HPDE6-E6E7 (cell line): ENCODE measurements around the gene BANF2.
A peak's percentile ranks its signal among the peaks of the same experiment; 100 is the strongest.

Experiments
- DNase-seq: peaks from one replicate; pipeline ENCODE4 v3.0.0; 2011; ENCODE audit warnings: missing footprints; ENCODE audit errors: extremely low spot score

Gene BANF2

GRCh38 chr20:17734374-17734773, 34.6 kb downstream of the BANF2 start:
- DNase-seq = no peak

DNA sequence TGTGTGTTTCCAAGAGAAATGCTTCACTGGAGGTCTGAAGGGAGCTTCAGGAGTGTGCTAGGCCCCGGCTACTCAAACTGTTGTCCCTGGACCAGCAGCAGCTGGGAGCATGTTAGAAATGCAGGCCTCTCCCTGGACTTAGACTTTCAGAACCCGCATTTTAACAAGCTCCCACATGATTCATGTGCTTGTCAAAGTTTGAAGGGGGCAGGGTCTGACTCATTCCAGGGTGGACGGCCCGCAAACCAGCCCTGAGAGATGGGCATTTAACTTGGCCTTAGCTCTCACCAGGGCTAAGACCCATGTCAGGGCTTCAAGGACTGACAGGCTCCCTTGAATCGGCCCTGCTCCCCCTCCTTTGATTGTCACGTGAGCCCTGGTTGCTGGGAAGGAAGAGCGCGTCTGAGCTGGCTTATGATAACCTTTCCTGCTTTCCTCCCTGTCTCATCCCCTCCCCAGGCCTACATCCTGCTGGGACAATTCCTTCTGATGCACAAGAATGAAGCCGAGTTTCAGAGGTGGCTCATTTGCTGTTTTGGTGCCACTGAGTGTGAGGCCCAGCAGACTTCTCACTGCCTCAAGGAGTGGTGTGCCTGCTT, 35.5 kb downstream of the BANF2 start:
- DNase-seq = peak; percentile 27

DNA sequence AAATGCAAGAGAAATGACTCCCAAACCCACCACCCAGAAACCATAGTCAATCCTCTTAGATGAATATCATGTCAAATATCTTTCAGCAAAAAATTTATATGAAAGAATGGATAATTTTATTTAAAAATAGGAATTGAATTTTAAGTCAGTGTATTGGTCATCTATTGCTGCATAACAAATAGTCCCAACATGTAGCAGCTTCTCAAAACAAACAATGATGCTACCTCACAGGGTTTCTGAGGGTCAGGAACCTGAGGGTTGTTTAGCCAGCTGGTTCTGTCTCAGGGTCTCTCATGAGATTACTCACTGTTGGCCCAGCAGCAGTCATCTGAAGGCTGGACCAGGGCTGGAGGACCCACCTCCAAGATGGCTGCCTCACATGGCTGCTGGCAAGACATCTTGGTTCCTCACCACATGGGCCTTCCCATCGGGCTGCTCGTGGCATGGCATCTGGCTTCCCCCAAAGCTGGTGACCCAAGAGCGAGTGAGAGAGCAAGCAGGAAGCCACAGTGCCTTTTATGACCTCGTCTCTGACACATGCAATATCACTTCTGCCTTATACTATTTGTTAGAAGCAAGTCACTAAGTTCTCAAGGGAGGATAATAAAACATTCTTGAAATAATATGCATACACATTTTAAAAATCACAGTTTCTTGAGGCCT, 36.3 kb downstream of the BANF2 start:
- no peak for DNase-seq

- no peak for DNase-seq
Measured at GRCh38 chr20:17738154-17738553, 38.4 kb downstream of the BANF2 start.

- no peak for DNase-seq
Measured at GRCh38 chr20:17741220-17741619, 41.5 kb downstream of the BANF2 start.

- no peak for DNase-seq
Measured at GRCh38 chr20:17742731-17743130, 43.0 kb downstream of the BANF2 start.

DNA sequence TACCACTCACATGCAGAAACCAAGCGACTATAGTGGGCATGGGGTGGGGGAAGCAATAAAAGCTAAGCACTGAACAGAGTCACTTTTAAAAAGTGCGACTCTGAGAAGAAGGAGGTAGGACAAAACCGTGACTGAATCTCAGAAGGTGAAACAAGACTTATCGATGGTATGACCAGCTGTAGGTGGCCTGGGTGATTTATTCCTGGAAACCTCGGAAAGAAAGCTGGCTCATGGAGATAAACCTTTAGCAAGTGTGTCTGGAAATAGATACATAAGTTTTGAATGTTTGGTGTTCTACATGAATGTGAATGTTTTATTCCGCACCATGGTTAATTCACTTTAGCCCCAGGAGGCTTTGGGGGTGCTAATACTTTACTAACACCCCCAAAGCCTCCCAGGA, 43.9 kb downstream of the BANF2 start:
- no peak for DNase-seq

GRCh38 chr20:17747431-17747846, 47.7 kb downstream of the BANF2 start:
- peak; percentile 95 for DNase-seq

DNA sequence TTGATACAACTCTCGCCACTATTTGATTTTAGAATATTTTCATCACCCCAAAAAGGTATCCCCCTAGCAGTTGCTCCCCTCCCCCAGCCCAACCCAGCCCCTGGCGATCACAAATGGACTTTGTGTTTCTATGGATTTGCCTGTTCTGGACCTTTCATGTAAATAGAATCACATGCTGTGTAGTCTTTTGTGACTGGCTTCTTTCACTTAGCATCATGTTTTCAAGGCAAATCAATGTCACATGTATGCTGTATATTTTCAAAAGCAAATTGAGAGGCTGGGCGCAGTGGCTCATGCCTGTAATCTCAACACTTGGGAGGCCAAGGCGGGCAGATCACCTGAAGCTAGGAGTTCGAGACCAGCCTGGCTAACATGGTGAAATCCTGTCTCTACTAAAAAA, 48.5 kb downstream of the BANF2 start:
- DNase-seq = no peak

- no peak for DNase-seq
Measured at GRCh38 chr20:17749626-17749977, 49.8 kb downstream of the BANF2 start.

- DNase-seq = no peak
Measured at GRCh38 chr20:17749978-17750721, 50.4 kb downstream of the BANF2 start.

DNA sequence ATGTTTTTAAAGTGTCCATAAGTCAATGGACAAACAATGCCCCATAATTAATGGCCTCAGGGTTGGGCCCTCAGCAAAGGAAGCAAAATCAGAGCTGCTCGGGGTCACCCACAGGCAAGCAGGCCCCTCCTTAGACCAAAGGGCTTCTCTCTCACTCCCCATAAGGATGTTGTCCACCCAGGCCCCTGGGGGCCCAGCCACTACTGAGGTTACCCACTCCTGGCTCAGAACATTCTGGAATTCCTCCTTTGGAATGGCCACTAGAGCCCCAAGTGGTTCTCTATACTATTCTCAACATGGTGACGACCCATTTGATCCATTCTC, 50.9 kb downstream of the BANF2 start:
- no peak for DNase-seq

- no peak for DNase-seq
Measured at GRCh38 chr20:17751640-17752039, 51.9 kb downstream of the BANF2 start.

GRCh38 chr20:17752459-17752858, 52.7 kb downstream of the BANF2 start:
- no peak for DNase-seq

GRCh38 chr20:17753516-17753915, 53.8 kb downstream of the BANF2 start:
- no peak for DNase-seq

DNA sequence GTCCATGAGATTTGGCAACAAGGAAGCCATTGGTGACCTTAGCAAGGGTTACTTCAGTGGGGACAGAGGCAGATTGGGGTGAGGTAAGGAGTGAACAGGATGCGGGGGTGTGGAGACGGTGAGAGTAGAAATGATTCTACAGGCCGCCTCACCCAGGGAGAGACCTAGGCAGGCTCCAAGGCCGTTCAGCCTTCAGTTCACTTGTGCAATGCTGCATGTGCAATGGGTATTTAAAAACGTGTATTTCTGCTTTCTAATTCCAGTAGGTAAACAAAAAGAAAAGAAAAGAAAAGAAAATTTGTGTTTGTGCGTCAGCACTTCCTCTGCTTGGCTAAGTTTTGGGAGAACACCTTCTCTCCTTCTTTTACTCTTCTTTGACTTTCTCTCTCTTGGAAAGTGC, 56.8 kb downstream of the BANF2 start:
- DNase-seq = no peak

DNA sequence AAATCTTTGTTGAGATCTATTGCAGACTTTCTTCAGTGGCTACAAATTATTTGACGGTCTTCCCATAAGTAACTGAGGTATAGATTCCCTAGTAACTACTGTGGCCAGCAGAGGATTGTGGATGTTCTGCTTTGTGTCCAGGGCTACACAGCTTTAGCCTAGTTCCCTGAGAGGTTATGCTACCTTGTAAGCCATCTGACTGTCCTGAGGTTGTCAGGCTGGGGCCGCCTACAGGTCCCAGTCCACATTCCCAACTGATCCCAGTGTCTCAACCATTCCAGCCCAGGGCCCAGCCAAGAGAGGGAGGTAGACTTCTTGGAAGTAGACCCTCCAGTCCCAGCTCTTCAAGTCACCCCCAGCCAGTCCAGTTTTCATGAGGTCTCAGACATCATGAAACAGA, 57.7 kb downstream of the BANF2 start:
- DNase-seq = no peak

- DNase-seq = no peak
Measured at GRCh38 chr20:17758010-17758409, 58.2 kb downstream of the BANF2 start.

DNA sequence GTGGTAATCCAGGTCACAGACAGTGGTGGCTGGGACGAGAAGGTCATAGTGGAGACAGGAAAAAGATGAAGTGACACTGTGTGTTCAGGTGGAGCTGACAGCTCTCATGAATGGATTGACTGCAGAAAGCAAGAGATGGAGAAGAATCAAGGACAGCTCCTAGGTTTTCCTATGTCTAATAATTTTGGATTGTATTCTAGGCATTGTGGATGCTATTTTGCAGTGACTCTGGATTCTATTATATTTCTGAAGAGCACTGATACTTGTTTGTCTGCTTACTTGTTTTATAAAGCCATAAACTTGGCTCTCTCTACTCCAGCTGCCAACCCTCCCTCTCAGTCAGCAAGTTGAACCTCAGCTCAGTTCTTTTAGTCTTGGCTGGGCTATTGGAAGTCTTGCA, 58.7 kb downstream of the BANF2 start:
- DNase-seq = no peak

DNA sequence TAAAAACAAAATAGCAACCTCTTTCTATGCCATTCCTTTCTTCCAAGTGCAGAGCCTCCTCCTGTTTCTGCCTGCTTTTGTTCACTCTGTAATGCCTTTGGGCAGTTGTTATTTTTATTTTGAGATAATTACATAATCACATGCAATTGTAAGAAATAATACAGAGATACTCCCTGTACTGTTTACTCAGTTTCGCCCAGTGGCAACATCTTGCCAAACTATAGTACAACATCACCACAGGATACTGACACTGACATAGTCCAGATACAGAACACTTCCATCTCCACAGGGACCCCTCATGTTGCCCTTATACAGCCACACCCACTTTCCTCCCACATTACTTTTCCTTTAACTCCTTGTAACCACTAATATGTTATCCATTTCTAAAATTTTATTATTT, 59.7 kb downstream of the BANF2 start:
- DNase-seq = no peak

DNA sequence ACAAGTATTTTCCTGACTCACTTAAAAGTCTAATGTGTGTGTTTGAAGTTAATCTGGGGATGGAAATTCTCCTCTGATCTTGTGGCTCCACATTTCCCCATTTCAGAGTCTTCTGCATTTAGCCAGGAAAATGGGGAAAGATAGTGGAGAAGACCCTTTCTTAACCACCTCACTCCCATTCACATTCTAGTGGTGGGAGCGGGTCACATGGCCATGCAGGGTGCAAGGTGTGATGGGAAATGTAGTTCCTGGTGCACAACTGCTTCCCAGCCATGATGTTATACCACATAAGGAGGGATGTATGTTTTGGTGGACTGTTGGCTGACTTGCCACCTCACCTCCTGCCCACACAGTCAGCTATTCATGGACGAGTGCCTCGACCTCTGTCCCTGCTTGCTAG, 61.8 kb downstream of the BANF2 start:
- no peak for DNase-seq

- DNase-seq = no peak
Measured at GRCh38 chr20:17762243-17762872, 62.6 kb downstream of the BANF2 start.
